Endothelial cell of umbilical vein (primary cell): ENCODE data around the gene GATA1.

Source experiments
- EZH2 ChIP-seq: IDR thresholded peaks from 2 replicates; pipeline ENCODE4 v1.6.1; 2012; ENCODE audit warnings: borderline replicate concordance, low read depth, mild to moderate bottlenecking, moderate library complexity, low read length, inconsistent platforms; ENCODE audit not compliant: severe bottlenecking
- FOS ChIP-seq: IDR thresholded peaks from 2 replicates; pipeline ENCODE4 v1.6.1; 2011; ENCODE audit warnings: mild to moderate bottlenecking, low read length, moderate library complexity, borderline replicate concordance; ENCODE audit not compliant: insufficient read depth
- GATA2 ChIP-seq: IDR thresholded peaks from 2 replicates; pipeline ENCODE4 v1.7.0; 2011; ENCODE audit warnings: low read depth, mild to moderate bottlenecking, moderate library complexity, mixed read lengths, low read length; ENCODE audit not compliant: insufficient read length, insufficient read depth
- JUN ChIP-seq: IDR thresholded peaks from 2 replicates; pipeline ENCODE4 v1.6.1; 2011; ENCODE audit warnings: borderline replicate concordance, low read depth; ENCODE audit not compliant: insufficient read length, insufficient read depth
- MAX ChIP-seq: IDR thresholded peaks from 2 replicates; pipeline ENCODE4 v1.6.1; 2011; ENCODE audit not compliant: insufficient read depth, insufficient read length
- MYC ChIP-seq: IDR thresholded peaks from one replicate; pipeline ENCODE4 v1.6.1; 2011; ENCODE audit warnings: mild to moderate bottlenecking, low read depth, low read length
- POLR2A ChIP-seq: IDR thresholded peaks from 2 replicates; pipeline ENCODE4 v1.6.1; 2012; ENCODE audit warnings: low read depth, mild to moderate bottlenecking, control low read depth, low read length
- POLR2AphosphoS5 ChIP-seq: IDR thresholded peaks from 2 replicates; pipeline ENCODE4 v1.6.1; 2012; ENCODE audit warnings: low read depth, mild to moderate bottlenecking, control low read depth, low read length, moderate library complexity; ENCODE audit not compliant: insufficient read depth
- TF ChIP-seq, protein P1 (sequence below), 2 donors: IDR thresholded peaks; 1 replicate in 1 of 2; 2 replicates in 1 of 2; pipeline ENCODE4 v1.5.1; 2011; ENCODE audit warnings: low read length in 2 of 2, mild to moderate bottlenecking in 2 of 2, moderate library complexity in 2 of 2, control low read depth in 1 of 2, inconsistent platforms in 1 of 2, low read depth in 1 of 2; ENCODE audit not compliant: insufficient read depth in 1 of 2; ENCODE audit errors: extremely low read depth in 1 of 2

- TF ChIP-seq, protein P1, sequence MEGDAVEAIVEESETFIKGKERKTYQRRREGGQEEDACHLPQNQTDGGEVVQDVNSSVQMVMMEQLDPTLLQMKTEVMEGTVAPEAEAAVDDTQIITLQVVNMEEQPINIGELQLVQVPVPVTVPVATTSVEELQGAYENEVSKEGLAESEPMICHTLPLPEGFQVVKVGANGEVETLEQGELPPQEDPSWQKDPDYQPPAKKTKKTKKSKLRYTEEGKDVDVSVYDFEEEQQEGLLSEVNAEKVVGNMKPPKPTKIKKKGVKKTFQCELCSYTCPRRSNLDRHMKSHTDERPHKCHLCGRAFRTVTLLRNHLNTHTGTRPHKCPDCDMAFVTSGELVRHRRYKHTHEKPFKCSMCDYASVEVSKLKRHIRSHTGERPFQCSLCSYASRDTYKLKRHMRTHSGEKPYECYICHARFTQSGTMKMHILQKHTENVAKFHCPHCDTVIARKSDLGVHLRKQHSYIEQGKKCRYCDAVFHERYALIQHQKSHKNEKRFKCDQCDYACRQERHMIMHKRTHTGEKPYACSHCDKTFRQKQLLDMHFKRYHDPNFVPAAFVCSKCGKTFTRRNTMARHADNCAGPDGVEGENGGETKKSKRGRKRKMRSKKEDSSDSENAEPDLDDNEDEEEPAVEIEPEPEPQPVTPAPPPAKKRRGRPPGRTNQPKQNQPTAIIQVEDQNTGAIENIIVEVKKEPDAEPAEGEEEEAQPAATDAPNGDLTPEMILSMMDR (IDR thresholded peaks at IDR 0.05; ENCODE audit: extremely low read depth in 1 of 2, insufficient read depth in 1 of 2, low read depth in 1 of 2, low read length in 2 of 2): no peak
- no peak for TF ChIP-seq POLR2A
- peak; percentile 70 for TF ChIP-seq EZH2
- TF ChIP-seq MAX: no peak
- no peak for TF ChIP-seq POLR2AphosphoS5
- TF ChIP-seq GATA2: no peak
- TF ChIP-seq FOS: no peak
- TF ChIP-seq MYC: no peak
- no peak for TF ChIP-seq JUN
Measured at GRCh38 chrX:48831136-48831908, 44.9 kb downstream of the GATA1 start.
